Activated naive CD4-positive, alpha-beta T cell treated with Interleukin-2 at 50 U/mL for 16 hours (primary cell): Measurements from ENCODE around the gene FCN2.

Source experiments
- DNase-seq: peaks from one replicate; pipeline ENCODE4 v3.0.0-alpha.2; 2020

The FCN2 gene

DNA sequence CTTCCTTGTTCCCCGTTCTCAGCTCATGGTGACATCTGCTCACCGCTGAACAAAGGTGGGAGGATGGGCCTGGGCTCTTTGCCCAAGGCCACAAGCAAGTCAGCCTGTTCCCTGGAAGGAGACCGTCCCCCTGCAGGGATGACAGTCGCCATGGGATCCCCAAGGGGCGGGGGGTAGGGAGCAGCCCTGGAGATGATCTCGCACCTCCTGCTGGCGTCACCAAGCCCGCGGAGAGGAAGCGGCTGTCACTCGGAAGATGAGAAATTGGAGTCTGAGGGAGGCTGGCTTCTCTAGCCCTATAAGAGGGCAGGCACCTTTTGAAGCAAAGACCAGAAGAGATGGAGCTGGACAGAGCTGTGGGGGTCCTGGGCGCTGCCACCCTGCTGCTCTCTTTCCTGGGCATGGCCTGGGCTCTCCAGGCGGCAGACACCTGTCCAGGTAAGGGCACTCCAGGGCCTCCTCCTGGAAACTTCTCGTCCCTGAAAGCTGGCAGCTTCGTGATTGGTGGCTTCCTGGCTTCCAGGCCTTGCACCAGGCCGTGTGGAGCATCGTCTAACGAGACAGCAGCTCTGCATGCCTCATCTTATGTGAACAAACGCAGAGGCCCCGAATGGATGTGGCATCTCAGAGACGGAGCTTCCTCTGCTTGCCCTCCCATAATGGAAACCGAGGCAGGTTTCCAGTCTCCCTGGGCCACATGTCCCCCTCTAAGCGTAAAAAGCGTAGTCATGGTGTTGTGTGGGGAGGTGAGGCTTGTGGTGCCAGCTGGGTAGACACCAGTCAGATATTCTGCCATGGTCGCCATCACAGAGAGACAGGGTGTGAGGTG lies at the start of gene FCN2:
Gene FCN2, plus strand, starts transcription at position 327 of the 829 bp plus-strand sequence. Its CDS starts 12 bp downstream, at position 339.
- no peak for DNase-seq

DNA sequence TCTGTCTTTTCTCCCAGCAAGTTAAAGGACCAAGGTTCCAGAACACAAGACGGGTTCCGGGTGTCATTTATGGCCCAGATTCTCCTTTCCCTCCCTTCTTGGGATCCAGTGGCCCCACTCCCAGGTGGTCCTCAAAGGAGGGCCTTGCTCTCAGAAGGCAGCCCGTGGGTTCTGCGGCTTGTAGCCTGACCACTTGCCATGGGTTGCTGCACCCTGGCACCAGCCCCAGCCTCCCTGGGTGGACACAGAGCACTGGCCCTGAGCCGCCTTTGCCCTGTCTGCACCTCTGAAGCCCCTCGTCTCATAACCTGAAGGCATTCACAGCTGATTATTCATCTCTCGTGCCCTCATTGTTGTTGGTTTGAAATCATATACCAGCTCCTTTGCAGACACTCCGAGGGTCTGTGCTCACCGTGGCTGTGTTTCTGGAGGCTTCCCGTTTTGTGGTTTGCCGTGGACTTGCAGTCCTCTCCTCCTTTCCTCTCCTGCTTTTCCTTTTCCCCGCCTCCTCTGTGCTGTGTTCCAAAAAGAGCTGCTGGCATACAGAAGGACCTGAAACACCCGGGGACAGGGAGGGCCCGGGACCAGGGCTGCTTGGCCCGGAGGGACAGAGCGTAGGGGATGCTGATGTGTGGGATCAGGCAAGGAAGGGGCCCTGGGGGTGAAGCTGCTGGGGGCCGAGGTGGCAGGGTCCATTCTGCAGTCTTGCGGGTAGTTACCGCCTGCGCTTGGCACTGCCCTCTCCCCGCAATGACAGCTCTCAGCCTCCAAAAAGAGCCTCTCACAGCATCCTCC lies 49.5 kb upstream of the FCN2 start:
- no peak for DNase-seq

DNA sequence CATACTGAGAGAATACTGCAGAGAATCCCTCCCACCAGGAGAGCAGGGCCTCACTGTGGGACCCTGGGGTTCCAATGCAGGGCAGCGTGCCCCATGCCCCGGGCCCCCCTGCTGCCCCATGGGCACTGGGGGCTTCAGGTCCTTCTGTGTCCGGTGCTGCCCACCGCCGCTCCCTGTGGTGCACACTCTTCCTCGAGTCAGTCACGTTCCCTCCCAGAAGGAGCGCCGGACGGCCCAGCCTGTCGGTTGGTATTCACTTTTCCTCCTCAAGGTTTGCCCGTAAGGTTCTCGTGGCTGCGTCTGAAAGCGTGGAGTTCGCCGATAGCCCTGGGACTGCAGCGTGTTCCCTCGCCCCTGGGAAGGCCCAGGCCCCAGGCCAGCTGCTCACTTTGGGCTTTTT lies 48.1 kb upstream of the FCN2 start:
- no peak for DNase-seq

DNA sequence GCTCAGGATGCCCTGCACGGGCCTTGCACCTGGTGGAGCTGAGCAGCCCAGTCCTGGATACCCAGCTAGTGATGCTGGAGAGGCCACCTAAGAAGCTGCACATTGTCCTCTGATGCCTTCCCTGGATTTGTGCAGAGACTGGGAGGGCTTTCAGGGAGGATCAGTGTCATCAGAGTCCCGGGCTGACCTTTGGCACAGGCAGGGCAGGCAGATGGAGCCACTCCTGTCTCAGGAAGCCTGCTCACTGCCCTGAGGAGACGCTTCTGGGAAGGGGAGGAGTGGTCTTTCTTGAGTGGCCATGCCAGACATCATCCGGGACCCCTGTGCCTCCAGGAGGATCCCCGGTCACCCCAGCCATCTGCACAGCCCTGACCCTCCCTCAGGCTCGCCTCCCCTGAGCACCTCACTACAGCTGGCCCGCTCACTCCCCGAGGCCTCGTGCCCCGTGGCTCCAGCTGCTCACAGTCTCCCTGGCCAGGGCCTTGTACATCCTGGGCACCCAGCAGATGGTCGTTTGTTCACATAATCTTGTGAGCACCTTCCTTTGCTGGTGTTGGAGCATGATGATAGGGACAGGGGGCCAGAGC lies 47.2 kb upstream of the FCN2 start:
- no peak for DNase-seq

DNA sequence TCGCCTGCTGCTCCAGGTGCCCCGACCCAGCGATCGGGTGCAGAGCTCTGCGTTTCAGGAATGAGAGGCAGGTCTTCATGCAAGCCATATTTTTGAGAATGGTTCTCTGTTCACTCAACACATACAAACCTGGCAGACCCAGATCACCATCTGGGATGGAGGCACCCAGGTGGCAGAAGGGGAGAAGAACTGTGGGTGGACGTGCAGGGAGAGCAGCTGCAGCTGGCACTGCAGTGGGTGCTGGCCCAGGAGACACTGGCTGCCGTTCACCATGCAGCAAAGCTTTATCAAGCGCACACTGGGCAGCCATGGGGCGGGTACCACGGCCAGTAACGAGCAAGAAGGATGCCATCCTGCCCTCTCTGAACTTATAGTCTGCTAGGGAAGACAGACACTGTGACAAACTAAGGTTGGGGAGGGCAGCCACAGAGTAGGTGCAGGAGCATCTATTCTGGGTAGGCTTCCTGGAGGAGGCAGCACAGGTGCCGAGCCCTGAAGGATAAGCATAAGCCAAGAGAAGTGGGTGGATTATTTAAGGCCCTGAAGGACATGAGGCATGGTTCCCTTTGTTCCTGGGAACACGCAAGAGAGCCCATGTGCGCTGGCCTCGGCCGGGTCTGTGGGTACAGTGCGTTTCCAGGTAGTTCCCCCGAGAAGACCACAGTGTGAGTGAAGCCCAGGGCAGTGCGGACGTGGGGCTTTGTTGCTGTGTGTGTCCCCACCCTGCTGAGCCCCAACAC lies 46.2 kb upstream of the FCN2 start:
- no peak for DNase-seq

DNA sequence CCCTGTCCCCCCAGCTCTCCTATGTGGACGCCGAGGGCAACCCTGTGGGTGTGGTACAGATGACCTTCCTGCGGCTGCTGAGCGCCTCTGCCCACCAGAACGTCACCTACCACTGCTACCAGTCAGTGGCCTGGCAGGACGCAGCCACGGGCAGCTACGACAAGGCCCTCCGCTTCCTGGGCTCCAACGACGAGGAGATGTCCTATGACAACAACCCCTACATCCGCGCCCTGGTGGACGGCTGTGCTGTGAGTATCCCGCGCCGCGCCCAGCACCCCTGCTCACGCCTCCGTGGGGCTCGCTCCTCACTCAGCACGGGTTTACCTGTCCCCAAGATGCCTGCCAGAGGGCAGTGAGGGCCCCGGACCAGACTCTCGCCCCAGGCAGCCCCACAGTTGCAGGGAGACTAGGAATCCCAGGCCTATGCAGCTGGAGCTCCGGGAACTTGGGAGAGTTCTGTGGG lies 45.6 kb upstream of the FCN2 start:
- no peak for DNase-seq

DNA sequence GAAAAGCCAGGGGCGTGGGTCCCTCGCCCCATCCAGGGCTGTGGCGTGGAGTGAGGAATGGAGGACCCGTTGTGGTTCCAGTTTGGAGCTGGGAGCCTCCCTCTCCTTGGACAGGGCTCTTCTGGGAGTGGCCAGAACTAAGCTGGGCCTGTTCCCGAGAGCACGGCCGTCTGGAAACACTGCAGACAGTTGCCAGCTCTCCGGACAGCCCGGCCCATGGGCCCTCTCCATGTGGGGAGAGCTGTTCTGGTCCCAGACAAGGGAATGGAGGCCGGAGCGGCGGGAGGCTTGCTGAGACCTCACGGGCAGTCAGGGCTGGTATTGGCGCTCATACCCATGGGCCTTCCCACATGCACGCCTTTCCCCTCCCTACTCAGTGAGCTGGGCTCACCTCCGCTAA lies 45.2 kb upstream of the FCN2 start:
- DNase-seq = no peak

DNA sequence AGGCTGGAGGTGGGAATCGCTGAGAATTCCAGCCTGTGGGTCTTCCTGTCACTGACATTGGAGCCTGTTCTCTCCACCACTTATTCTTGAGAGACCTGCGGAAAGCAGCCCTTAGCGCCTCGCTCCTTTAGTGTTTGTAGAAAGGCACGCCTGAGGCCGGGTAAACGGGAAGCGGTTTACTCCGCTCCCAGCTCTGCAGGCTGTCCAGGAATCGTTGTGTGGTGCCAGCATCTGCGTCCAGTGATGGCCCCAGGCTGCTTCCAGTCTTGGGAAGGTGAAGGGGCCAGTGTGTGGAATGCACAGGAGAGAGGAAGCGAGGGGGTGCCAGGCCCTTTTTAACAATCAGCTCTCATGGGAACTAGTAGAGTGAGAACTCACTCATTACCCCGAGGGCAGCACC lies 44.6 kb upstream of the FCN2 start:
- DNase-seq = no peak

DNA sequence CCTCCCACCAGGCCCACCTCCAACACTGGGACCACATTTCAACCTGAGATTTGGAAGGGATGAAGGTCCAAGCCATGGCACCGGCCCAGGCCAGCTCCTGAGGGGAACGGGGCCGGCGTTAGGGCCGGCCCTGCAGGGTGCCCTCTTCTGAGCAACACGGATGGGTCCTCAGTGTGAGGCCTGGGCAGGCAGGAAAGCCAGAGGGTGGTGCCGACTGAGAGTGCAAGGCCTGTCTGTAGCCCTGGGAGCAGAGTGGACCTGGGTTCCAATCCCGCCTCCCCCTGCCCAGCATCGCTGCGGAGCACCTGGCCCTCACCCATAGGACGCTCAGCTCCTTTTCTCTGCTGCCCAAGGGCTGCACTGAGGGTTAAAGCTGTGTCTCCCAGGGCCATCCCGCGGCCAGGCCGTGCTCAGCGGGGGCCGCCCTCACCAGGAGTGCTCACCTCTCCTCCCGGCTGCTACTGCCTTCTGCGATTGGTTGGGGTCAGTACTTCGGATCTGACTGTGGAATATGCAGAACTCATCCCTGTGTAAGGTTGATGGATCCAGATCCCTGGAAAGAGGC lies 44.1 kb upstream of the FCN2 start:
- DNase-seq = no peak

DNA sequence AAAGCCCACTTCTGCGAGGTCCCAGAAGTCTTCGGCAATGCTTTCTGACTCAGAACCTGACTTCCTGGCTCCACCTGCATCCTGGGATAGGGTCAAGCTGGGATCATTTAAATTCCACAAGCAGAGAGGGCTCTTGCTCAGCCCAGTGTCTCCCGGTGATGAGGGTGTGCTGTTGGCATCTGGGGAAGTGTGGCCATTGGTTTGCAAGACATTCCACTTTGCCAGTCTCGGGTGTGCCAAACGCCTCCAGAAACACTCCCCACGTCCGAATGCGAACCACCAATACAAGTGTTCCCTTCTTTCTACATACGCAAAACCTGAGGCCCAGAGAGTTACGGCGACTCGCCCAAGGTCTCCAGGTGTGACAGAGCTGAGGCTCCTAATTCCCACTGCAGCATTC lies 43.1 kb upstream of the FCN2 start:
- no peak for DNase-seq

DNA sequence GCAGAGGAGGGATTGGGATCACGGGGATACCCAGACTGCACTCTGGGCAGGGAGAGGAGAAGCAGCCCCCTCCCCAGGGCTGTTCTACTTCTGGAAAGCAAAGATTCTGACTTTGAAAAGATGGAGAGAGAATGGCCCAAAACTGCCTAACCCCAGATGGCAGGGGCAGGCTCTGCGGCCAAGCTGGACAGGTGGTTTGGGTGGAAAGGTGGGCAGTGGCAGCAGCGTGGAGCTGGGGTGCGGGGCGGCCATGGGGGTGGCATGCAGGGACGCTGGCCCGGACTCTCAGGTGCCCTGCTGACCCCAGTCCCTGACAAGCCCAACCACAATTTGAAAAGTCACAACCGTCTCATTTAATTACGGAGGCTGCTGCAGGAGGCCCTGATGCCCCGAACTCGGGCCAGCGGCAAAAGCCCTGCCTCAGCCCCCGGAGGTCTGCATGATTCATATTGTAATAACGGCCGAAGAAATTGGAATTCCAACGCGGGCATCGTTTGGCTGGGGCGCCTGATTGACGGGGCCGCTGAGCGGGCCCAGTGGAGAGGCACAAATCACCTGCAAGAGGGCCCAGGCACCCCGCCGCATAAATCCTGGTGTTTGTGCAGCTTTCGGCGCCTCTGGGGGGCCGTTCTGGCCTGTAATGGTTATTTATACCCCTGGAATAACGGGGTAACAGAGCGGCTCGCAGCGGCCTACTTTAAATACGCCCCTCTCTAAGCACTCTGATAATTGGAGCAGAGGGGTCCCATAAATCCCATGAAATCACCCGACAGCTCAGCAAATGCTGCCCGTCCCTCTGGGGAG lies 41.8 kb upstream of the FCN2 start:
- no peak for DNase-seq

DNA sequence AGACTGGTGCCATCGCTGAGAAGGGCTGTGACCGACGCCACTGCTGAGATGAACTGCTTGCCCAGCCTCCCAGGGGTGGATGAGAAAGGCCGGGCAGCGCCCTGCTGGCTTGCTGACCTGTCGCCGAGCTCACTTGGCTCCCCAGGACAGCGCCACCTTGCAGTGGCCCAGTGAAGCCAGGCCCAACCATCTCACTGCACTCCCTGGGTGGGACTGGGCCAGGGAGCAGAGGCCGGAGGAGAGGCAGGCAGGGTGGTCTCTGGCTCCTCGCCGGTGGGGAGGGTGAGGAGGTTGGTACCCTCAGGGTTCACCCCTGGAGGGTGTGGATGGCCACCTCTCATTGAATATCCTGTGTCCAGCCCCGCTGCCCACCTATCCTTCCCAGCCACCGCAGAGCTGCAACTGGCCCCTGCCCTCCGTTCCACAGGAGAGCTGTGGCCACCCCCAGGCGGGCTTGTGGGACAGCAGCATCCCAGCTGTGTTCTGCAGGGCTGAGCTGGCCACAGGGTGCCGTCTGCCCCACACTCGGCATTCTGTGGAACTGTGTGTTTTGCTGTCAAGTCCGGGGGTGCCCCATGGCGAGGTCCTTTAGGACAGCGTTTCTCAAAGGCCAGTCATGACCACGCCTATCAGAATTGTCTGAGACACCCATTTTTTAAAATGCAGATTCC lies 41.0 kb upstream of the FCN2 start:
- DNase-seq = no peak

DNA sequence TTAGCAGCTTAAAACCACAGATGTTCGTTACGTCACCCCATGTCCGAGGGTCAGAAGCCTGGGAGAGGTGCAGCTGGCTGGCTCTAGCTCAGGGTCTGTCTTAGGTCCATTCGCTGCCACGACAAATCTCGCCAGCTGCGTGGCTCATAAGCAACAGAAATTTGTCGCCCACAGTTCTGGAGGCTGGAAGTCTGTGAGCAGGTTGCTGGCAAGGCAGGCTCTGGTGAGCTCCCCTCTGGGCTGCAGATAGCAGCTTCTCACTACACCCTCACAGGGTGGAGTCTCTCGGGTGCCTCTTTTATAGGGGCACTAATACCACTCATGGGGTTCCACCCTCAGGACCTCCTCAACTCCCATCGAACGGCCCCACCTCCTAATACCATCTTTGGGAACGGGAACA lies 40.1 kb upstream of the FCN2 start:
- no peak for DNase-seq

DNA sequence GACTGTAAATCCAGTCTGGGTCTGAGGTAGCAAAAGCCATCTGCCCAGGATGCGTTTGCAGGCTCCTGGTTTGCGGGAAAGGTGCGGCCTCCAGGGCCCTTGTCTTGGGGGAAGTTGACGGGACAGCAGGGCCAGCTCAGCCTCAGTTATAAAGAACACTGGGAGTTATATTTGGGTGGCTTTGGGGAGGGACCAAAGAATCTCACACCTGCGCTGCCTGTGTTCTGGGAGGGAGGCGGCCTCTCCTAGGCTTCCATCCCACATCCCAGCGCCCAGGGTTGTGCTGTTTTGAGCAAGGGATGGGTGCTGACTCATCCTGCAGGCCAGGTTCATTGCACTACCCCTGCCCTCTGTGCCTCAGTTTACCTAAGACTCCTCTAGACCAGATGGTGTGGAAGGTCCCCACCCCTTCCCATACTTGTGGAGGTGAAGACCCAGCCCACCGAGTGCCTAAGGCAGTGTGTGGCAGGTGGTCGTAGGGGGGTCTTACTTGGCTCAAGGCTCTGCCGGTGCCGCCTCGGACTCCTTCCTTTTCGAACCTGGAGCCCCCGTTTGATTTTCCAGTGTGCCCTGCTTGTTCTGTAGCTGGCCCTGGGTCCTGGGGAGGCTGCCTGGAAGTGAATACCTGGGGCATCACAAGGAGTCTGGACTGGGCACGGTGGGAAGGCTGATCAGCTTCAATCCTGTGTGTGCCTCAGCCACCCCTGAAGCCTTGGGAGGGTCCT lies 39.3 kb upstream of the FCN2 start:
- no peak for DNase-seq

DNA sequence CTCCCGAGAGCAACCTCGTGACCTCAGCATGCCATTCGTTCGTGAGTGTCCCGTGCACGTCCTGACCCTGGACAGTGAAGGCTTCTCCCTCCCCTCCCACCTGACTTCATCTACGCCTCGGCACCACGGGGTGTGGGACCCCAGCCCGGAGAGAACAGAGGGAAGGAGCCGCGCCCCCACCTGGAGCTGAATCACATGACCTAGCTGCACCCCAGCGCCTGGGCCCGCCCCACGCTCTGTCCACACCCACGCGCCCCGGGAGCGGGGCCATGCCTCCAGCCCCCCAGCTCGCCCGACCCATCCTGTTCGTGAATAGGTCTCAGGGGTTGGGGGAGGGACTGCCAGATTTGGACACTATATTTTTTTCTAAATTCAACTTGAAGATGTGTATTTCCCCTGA lies 38.3 kb upstream of the FCN2 start:
- DNase-seq = no peak

DNA sequence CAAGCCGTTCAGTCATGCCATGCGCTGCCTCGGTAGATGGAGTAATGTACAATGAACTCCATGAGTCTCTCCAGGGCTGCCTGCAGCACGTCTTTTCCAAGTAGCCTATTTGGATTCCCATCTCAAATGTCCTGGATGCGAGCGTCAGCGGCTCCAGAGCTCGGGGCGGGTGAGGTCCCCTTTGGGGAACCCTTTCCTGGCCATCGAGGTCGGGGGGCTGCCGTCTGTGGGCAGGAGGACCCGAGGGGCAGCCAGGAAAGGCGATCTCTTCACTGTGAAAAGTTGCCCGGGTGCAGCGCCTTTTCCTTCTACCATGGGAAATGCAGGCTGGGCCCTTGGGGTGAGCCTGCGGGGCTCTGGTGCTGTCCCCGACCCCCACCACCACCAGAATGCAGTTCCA lies 36.9 kb upstream of the FCN2 start:
- no peak for DNase-seq

DNA sequence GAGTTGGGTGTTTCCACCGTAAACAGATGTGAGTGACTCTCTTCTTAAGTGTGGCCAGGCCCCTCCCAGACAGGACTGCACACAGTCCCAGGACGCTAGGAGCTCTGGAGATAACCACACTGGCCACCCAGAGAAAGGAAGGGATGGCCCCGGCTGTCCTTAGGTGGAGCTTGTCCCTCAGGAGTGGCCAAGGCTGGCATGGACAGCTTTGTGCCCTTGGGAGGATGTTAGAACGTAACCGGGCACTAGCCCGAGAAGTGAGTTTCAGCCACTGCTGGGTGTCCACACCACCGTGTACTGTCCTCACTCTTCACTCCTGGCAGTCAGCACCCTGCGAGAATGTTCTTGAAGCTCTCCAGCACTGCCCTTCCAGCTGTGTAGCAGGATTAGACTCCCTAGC lies 35.8 kb upstream of the FCN2 start:
- DNase-seq = no peak

DNA sequence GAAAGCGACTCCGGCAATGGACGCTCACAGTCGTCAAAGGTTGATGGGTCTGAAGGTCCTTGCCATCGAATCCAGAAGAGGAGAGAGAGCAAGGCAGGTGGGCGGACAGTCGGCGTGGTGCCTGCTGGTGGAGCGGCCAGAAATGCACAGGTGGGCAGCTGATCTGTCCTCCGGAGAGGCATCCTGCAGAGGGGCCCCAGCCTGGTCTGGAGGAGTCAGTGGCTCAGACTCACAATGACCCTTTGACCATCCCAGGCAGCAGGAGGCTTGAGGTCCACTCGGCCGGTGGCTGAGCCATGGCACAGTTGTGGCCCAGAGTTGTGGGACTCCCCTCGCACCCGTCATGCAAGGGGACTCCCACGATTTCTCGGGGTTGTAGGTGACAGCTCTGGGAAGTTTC lies 34.4 kb upstream of the FCN2 start:
- no peak for DNase-seq

DNA sequence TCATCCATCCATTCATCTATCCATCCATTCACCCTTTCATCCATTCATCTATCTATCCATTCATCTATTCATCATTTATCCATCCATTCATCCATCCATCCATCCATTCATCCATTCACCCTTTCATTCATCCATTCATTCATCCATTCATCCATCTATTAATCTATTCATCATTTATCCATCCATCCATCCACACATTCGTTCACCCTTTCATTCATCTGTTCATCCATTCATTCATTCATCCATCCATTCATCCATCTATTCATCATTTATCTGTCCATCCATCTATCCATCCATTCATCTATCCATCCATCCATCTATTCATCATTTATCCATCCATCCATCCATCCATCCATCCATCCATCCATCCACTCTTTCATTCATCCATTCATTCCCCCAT lies 33.9 kb upstream of the FCN2 start:
- DNase-seq = no peak

DNA sequence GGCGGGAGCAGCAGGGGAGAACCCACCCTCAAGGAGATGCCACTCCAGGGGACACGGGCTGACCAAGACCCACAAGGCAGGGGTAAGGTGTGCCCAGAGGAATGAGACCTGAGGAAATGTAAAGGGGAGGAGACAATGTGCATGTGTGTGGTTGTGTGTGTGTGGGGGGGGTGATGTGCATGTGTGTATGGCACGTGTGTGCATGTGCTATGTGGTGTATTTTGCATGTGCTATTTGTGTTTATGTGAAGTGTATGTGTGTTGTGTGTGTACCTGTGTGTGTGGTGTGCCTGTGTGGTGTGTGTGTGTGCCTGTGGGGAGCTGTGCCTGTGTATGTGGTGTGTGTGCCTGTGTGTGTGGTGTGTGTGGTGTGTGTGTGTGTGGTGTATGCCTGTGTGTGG lies 33.5 kb upstream of the FCN2 start:
- no peak for DNase-seq
